OCI-LY7 (cell line): ENCODE results near the gene AURKB. TPM values are rescaled to one million over a fixed set of nuclear protein-coding genes. Genes with fewer than 3 reads are reported as not detected.
A peak's percentile ranks its signal among the peaks of the same experiment; 100 is the strongest.

Experiments used
- BruUV-seq: library from RNA; stranded (reverse); fragments of 400-500 nt; replicated peaks from 2 replicates; lab custom pipeline; 2021; lab: Mats Ljungman, UMichigan
- CTCF ChIA-PET: fragments of 300-600 bp; sonication (Branson Sonifier 250); formaldehyde crosslinking; loops from one replicate; lab custom pipeline; 2022; ENCODE audit warnings: antibody characterized with exemption; ENCODE audit not compliant: unreplicated experiment; lab: Charles Lee
- POLR2A ChIA-PET: fragments of 300-600 bp; sonication (Branson Sonifier 250); formaldehyde crosslinking; loops from one replicate; lab custom pipeline; 2022; ENCODE audit warnings: antibody characterized with exemption; lab: Charles Lee
- DNase-seq: peaks from one replicate; pipeline ENCODE4 v3.0.0-alpha.2; 2015; ENCODE audit warnings: low spot score
- H2AFZ ChIP-seq: fragments of 200-600 bp; sonication (generic), shearing (Covaris generic); 2 replicates; pipeline ENCODE4 v1.6.1; 2014; ENCODE audit warnings: mild to moderate bottlenecking, antibody characterized with exemption, low read length, moderate library complexity
- H3K27ac ChIP-seq: fragments of 200-600 bp; sonication (generic); 2 replicates; pipeline ENCODE4 v1.5.1; 2014; ENCODE audit warnings: mixed run types, low read depth, mild to moderate bottlenecking, moderate library complexity, low read length, inconsistent platforms; ENCODE audit not compliant: poor library complexity, severe bottlenecking
- H3K36me3 ChIP-seq: fragments of 200-600 bp; sonication (generic); 2 replicates; pipeline ENCODE4 v1.6.1; 2014; ENCODE audit warnings: mild to moderate bottlenecking, antibody characterized with exemption, low read length, moderate library complexity, mixed read lengths; ENCODE audit not compliant: insufficient read depth
- H3K4me1 ChIP-seq: fragments of 200-600 bp; sonication (generic); 2 replicates; pipeline ENCODE4 v1.5.1; 2014; ENCODE audit warnings: mild to moderate bottlenecking, low read length; ENCODE audit not compliant: insufficient read depth, poor library complexity, severe bottlenecking
- H3K4me2 ChIP-seq: fragments of 200-600 bp; sonication (generic); 2 replicates; pipeline ENCODE4 v1.6.1; 2014; ENCODE audit warnings: mild to moderate bottlenecking, low read length
- H3K4me3 ChIP-seq: fragments of 200-600 bp; sonication (generic); 2 replicates; pipeline ENCODE4 v1.5.1; 2014; ENCODE audit warnings: mild to moderate bottlenecking, low read depth, low read length; ENCODE audit not compliant: poor library complexity, severe bottlenecking
- H3K79me2 ChIP-seq: fragments of 200-600 bp; sonication (generic); 2 replicates; pipeline ENCODE4 v1.6.1; 2016; ENCODE audit warnings: low read depth, mild to moderate bottlenecking, low read length, moderate library complexity, mixed read lengths; ENCODE audit not compliant: insufficient read depth
- H3K9me2 ChIP-seq: fragments of 200-600 bp; sonication (generic); 2 replicates; pipeline ENCODE4 v1.6.1; 2016; ENCODE audit warnings: mild to moderate bottlenecking, low read length, mixed read lengths; ENCODE audit not compliant: insufficient read depth
- H3K9me3 ChIP-seq: fragments of 200-600 bp; sonication (generic); 2 replicates; pipeline ENCODE4 v1.6.1; 2014; ENCODE audit warnings: mild to moderate bottlenecking, mixed run types, low read length, mixed read lengths
- H4K20me1 ChIP-seq: fragments of 200-600 bp; sonication (generic); 2 replicates; pipeline ENCODE4 v1.6.1; 2014; ENCODE audit warnings: mild to moderate bottlenecking, antibody characterized with exemption, low read length, moderate library complexity, mixed read lengths; ENCODE audit not compliant: insufficient read depth
- EZH2phosphoT487 ChIP-seq: fragments of 200-600 bp; sonication (generic); IDR thresholded peaks from 2 replicates; pipeline ENCODE4 v1.6.1; 2018; ENCODE audit warnings: low read depth, borderline replicate concordance, mild to moderate bottlenecking, mixed run types, antibody characterized with exemption, low read length, moderate library complexity, mixed read lengths
- intact Hi-C: fragments of 100-400 bp; cut with micrococcal nuclease; formaldehyde crosslinking; loops from one replicate; pipeline ENCODE4 v1.10.0; 2022; ENCODE audit not compliant: unreplicated experiment
- total RNA-seq, 2 experiments: library from RNA; depleted of rRNA in 1 of 2; stranded (reverse); fragments of >200 nt in 1 of 2; shearing (Covaris generic) in 1 of 2; gene quantifications; 2 replicates each; pipeline ENCODE4 v1.2.3, GENCODE V29; 2014 to 2022
- TF ChIP-seq, protein P1 (sequence below): fragments of 200-600 bp; sonication (generic); conservative IDR thresholded peaks from 2 replicates; pipeline ENCODE4 v1.5.1; 2014; ENCODE audit warnings: mild to moderate bottlenecking, antibody characterized with exemption, low read length, moderate library complexity, mixed read lengths

AURKB gene
- total RNA-seq, 2 experiments from 2014 or later = 283 to 310 TPM

DNA sequence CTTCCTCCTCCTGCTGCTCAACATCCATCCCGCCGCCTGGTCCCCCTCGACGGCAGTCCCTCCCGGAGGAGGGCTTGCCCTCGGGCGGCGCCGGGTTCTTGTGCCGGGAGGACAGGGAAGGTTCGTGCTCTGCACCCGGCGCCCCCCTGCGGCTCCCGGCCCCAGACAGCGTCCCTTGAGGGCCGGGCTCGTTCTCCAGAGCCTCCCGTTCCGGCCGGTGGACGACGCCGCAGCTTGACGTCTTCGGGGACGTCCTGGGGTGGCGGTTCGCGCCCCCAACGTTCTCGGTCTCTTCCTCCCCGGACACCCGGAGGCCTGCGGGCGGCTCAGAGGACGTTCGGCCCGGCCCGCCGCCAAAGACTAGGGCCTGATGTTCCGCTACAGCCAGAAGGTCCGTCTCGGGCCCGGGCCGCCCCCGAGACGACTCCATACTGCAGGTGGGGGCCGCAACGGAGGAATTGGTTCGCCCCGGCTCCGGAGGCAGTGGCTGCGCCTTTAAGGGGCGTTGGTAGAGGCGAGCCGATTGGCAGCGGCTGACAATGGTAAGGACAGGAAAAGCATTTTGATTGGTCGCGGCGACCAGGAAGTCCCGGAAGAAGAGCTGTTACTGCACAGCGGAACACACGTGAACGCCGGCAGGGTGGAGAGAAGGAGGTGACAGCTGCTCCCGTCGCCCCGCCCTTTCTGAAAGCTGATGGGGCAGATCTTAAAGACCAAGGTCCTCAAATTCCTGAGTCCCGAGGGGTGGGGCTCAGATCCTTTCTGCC, 20.5 kb downstream of the AURKB start, which contains the start of gene BORCS6:
Gene BORCS6, minus strand, starts transcription at position 470 of the 767 bp plus-strand sequence. Its CDS starts 40 bp downstream, at position 430.
- Histone ChIP-seq H3K79me2 (peaks cover 11% of the 10 kb centered on the region; the same call in 1 of the 2 replicates), H3K9me2 (no peaks in the 10 kb centered on the region), H3K36me3 (no peaks in the 10 kb centered on the region), H3K27ac (peak within 1 kb of the TSS; percentile 92), H3K4me1 (peaks cover 39% of the 10 kb centered on the region), H2AFZ (peak within 1 kb of the TSS; percentile 68; the same call in 1 of the 2 replicates), H3K4me2 (peak within 1 kb of the TSS; percentile 91), H4K20me1 (peaks cover 6% of the 10 kb centered on the region; the same call in 1 of the 2 replicates), H3K9me3 (no peaks in the 10 kb centered on the region), H3K4me3 (peak within 1 kb of the TSS; percentile 83)
- intact Hi-C loops = no loop called here
- ChIA-PET CTCF (no interaction called here), POLR2A (interaction anchor here (0.6 to 5.9 kb wide), 5 partner anchors 16 to 105 kb away, joined by 3 to 75 read pairs (median 4); partner anchors contain the start of genes AURKB and SLC25A35)
- TF ChIP-seq, protein P1, sequence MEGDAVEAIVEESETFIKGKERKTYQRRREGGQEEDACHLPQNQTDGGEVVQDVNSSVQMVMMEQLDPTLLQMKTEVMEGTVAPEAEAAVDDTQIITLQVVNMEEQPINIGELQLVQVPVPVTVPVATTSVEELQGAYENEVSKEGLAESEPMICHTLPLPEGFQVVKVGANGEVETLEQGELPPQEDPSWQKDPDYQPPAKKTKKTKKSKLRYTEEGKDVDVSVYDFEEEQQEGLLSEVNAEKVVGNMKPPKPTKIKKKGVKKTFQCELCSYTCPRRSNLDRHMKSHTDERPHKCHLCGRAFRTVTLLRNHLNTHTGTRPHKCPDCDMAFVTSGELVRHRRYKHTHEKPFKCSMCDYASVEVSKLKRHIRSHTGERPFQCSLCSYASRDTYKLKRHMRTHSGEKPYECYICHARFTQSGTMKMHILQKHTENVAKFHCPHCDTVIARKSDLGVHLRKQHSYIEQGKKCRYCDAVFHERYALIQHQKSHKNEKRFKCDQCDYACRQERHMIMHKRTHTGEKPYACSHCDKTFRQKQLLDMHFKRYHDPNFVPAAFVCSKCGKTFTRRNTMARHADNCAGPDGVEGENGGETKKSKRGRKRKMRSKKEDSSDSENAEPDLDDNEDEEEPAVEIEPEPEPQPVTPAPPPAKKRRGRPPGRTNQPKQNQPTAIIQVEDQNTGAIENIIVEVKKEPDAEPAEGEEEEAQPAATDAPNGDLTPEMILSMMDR = peak; percentile 52
- TF ChIP-seq EZH2phosphoT487 = no peak
- BruUV-seq = no TSS peak
- peak; percentile 99 for DNase-seq

DNA sequence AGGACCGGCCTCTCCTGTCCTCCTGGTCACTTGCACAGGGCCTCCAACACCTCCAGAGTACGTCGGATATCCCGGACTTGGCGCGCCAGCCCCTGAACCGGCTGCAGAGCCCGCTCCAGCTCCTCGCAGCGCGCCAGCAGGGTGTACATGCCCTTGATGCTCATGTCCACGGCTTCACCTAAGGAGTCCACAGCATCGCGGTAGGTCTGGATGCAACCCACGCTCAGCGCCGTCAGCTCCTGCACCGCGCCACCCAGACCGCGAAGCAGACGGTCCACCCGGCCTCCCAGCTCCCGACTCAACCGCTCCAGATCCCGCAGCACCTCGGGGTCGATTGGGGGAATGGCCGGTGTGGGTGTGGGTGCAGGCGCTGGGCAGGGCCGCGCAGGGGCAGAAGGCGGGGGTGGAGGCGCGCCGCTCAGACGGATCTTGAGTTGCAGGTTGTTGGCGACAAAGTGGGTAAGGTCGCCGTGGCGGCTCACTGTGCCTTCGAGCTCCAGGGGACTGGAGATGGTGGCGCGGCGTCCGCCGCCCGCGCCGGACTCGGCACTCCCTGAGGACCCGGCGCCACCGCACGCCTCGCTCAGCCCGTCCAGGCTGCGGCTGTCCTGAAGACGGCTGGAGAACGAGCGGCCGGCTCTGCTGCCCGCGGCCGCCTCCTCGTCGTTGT, 21.2 kb downstream of the AURKB start:
- Histone ChIP-seq H3K4me1 (peaks cover 39% of the 10 kb centered on the region), H3K79me2 (peaks cover 11% of the 10 kb centered on the region; the same call in 1 of the 2 replicates), H3K27ac (peak overlapping the region; percentile 92), H3K9me2 (no peaks in the 10 kb centered on the region), H3K4me2 (peak overlapping the region; percentile 91), H3K4me3 (peak overlapping the region; percentile 83), H3K9me3 (no peaks in the 10 kb centered on the region), H3K36me3 (no peaks in the 10 kb centered on the region), H4K20me1 (peaks cover 6% of the 10 kb centered on the region; the same call in 1 of the 2 replicates), H2AFZ (no peak overlapping the region; the same call in 1 of the 2 replicates)
- DNase-seq = no peak
- no peak for TF ChIP-seq EZH2phosphoT487
- TF ChIP-seq, protein P1 = no peak
- intact Hi-C loops = no loop called here
- ChIA-PET POLR2A (interaction anchor here (1.0 to 5.9 kb wide), 3 partner anchors 19 to 36 kb away, joined by 8 to 75 read pairs (median 9); partner anchors contain the start of gene AURKB), CTCF (no interaction called here)
- BruUV-seq = no TSS peak
